Heart left ventricle (tissue), 16 donors: ENCODE results near the gene USP14. TPM values are rescaled to one million over a fixed set of nuclear protein-coding genes. Genes with fewer than 3 reads are reported as not detected.

ENCODE experiments used
- ATAC-seq, 4 donors: fragments of 200-7000 bp; cut with Tn5 transposase; one replicate each; pipeline ENCODE4 v1.9.1; 2020 to 2022; ENCODE audit warnings: moderate library complexity in 4 of 4, mild to moderate bottlenecking in 3 of 4, moderate number of reproducible peaks in 1 of 4
- DNase-seq, 5 donors: peaks; one replicate each; pipeline ENCODE4 v3.0.0-alpha.2; 2020
- H3K27ac ChIP-seq, 12 donors: fragments of 200-600 bp; sonication (generic) in 4 of 12; one replicate each; pipeline versions ENCODE4 v1.5.0 to v1.8.0; 2016 to 2022; ENCODE audit warnings: mild to moderate bottlenecking in 2 of 12
- H3K27me3 ChIP-seq, 9 donors: fragments of 200-600 bp; sonication (generic) in 2 of 9; one replicate each; pipeline versions ENCODE4 v1.5.1 to v1.8.0; 2016 to 2022; ENCODE audit warnings: mild to moderate bottlenecking in 3 of 9
- H3K36me3 ChIP-seq, 9 donors: fragments of 200-600 bp; sonication (generic) in 2 of 9; one replicate each; pipeline versions ENCODE4 v1.5.0 to v1.8.0; 2018 to 2022; ENCODE audit warnings: mild to moderate bottlenecking in 2 of 9
- H3K4me1 ChIP-seq, 12 donors: fragments of 200-600 bp; sonication (generic) in 4 of 12; one replicate each; pipeline versions ENCODE4 v1.5.0 to v1.8.0; 2016 to 2022; ENCODE audit warnings: mild to moderate bottlenecking in 3 of 12
- H3K4me3 ChIP-seq, 12 donors: fragments of 200-600 bp; sonication (generic) in 4 of 12; one replicate each; pipeline versions ENCODE4 v1.5.0 to v1.8.0; 2017 to 2022; ENCODE audit warnings: mild to moderate bottlenecking in 9 of 12, moderate library complexity in 4 of 12
- H3K9me3 ChIP-seq, 12 donors: fragments of 200-600 bp; sonication (generic) in 4 of 12; one replicate each; pipeline versions ENCODE4 v1.5.0 to v1.8.0; 2016 to 2022; ENCODE audit warnings: mild to moderate bottlenecking in 1 of 12
- POLR2A ChIP-seq, 2 donors: fragments of 450-650 bp; IDR thresholded peaks; one replicate each; pipeline ENCODE4 v1.6.1; 2017; ENCODE audit warnings: antibody characterized with exemption in 2 of 2, mild to moderate bottlenecking in 2 of 2, moderate library complexity in 2 of 2
- WGBS, 4 donors: extraction: QIAGEN DNeasy Blood & Tissue Kit in 2 of 4; methylation state at CpG; one replicate each; pipeline versions ENCODE4 v1.1.5 to v1.1.7; 2013 to 2018; 5-methylcytosine and 5-hydroxymethylcytosine counted together
- intact Hi-C, 10 donors: fragments of 100-400 bp; cut with DNase I; formaldehyde crosslinking; loops; one replicate each; pipeline versions ENCODE4 v1.11.1 to v1.14.2; 2022
- polyA plus RNA-seq, 2 donors: library from polyadenylated mRNA; stranded (reverse); fragments of 200-250 nt; gene quantifications; one replicate each; pipeline ENCODE4 v1.2.3, GENCODE V29; 2013
- total RNA-seq, 9 donors: library from RNA; depleted of rRNA in 2 of 9; stranded (reverse); fragments of >200 nt in 2 of 9; fragmentation: NEBNext Ultra II Directional in 3 of 9; extraction: Animal tissue kit (Norgen Biotek cat#: 25700) in 3 of 9; gene quantifications; one replicate each; pipeline versions ENCODE4 v1.1.0 to v1.2.4, GENCODE V29; 2016 to 2023
- TF ChIP-seq, protein P1 (sequence below), 12 donors: fragments of 200-600 bp; sonication (generic) in 4 of 12; IDR thresholded peaks; one replicate each; pipeline versions ENCODE4 v1.5.0 to v1.8.0; 2018 to 2022; ENCODE audit warnings: antibody characterized with exemption in 12 of 12, mild to moderate bottlenecking in 5 of 12
- donor health status: ischemic (EF 13 %, LVEDD 7.1; RV severe dilation, severe dysfunction).
- donor health status: healthy with polysubstance abuse.
- donor health status: DM: no; HTN: yes; CAD: no.
- donor health status: DM: no; HTN: no; CAD: no.
- donor health status: ischemic (EF 25% LVEDD 6.9; RV normal size, moderate dysfunction).
- donor health status: ischemic (EF 25% LVEDD 5.7; RV mildly dilated, moderate dysfunction).
- donor health status: healthy.
- donor health status: DM: yes; HTN: yes; CAD: no.
- donor health status: ischemic (EF 35%, LVEDD 5.7; RV mildly dilated, moderate dysfunction).
- donor health status: nonischemic (EF 11% LVEDD 7.7; RV severe dilation, severe dysfunction).
- donor health status: DM: yes; HTN: yes; CAD: no.
- donor health status: PGD.
- donor health status: ischemic (EF 29% LVEDD 5.4; RV normal size, mild dysfunction).
- donor health status: nonischemic (EF 23%, LVEDD 6.1; RV moderate dilation, normal function).

The USP14 gene
- total and polyA plus RNA-seq, 11 donors: 16.5 to 61.5 (median 47.7) TPM

DNA sequence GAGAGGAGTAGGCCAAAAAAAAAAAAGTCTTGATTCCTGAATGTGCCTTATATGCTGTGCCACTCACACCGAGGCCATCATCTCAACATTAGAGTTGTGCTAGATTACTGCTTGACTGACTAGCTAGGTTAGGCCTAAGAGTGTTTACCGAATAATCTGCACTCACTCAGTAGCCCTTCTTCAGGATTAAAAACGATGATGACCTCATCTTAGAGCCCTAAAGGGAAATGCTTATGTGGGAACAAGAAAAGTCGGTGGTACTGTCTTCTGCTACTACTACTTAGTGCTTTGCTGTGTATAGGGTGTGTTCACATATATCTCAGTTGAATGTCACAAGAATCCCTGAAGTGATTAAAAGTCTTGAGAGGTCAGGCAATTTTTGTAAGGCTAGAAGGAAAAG, 55.1 kb downstream of the USP14 start:
- 82 to 90% (median 85%) methylated on average over 4 of the region's 4 CpGs for WGBS, 4 donors
- no peak for TF ChIP-seq POLR2A (IDR thresholded peaks at IDR 0.05)
- TF ChIP-seq, protein P1, sequence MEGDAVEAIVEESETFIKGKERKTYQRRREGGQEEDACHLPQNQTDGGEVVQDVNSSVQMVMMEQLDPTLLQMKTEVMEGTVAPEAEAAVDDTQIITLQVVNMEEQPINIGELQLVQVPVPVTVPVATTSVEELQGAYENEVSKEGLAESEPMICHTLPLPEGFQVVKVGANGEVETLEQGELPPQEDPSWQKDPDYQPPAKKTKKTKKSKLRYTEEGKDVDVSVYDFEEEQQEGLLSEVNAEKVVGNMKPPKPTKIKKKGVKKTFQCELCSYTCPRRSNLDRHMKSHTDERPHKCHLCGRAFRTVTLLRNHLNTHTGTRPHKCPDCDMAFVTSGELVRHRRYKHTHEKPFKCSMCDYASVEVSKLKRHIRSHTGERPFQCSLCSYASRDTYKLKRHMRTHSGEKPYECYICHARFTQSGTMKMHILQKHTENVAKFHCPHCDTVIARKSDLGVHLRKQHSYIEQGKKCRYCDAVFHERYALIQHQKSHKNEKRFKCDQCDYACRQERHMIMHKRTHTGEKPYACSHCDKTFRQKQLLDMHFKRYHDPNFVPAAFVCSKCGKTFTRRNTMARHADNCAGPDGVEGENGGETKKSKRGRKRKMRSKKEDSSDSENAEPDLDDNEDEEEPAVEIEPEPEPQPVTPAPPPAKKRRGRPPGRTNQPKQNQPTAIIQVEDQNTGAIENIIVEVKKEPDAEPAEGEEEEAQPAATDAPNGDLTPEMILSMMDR (IDR thresholded peaks at IDR 0.05): no peak
- no peaks in the 10 kb centered on the region for H3K4me1 ChIP-seq
- H3K27me3 ChIP-seq: no peaks in the 10 kb centered on the region
- peaks cover 0 to 100% (median 93%) of the 10 kb centered on the region in 9 donors for H3K36me3 ChIP-seq
- H3K9me3 ChIP-seq: no peaks in the 10 kb centered on the region
- H3K27ac ChIP-seq: no peak overlapping the region
- intact Hi-C loops: no loop called here
- no peak overlapping the region for H3K4me3 ChIP-seq
- DNase-seq: no peak
- no peak for ATAC-seq

DNA sequence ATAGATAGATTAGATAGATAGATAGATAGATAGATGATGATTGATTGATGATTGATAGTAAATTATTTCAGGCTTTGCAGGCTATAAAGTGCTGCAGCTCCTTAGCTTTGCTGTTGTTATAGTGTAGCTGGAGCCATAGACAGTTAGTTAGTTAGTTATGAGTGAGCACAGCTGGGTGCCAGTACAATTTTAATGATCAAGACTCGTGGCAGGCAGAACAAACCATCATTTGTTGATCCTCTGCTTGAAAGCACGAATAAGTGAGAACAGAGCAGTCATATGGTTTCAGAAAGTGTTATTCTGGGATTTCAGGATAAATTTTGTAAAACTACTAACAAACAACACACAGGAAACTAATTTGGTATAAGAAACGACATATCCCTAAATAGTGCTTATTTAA, 55.6 kb downstream of the USP14 start:
- intact Hi-C loops: no loop called here
- H3K9me3 ChIP-seq: no peaks in the 10 kb centered on the region
- peaks cover 0 to 99% (median 97%) of the 10 kb centered on the region in 9 donors for H3K36me3 ChIP-seq
- no peak overlapping the region for H3K27ac ChIP-seq
- no peaks in the 10 kb centered on the region for H3K4me1 ChIP-seq
- no peak overlapping the region for H3K4me3 ChIP-seq
- DNase-seq (no peak), ATAC-seq (no peak)
- no peaks in the 10 kb centered on the region for H3K27me3 ChIP-seq
- 80 to 85% (median 83%) methylated on average over 3 of the region's 3 CpGs for WGBS, 4 donors
- no peak for TF ChIP-seq POLR2A (IDR thresholded peaks at IDR 0.05)
- TF ChIP-seq, protein P1 (IDR thresholded peaks at IDR 0.05): no peak

DNA sequence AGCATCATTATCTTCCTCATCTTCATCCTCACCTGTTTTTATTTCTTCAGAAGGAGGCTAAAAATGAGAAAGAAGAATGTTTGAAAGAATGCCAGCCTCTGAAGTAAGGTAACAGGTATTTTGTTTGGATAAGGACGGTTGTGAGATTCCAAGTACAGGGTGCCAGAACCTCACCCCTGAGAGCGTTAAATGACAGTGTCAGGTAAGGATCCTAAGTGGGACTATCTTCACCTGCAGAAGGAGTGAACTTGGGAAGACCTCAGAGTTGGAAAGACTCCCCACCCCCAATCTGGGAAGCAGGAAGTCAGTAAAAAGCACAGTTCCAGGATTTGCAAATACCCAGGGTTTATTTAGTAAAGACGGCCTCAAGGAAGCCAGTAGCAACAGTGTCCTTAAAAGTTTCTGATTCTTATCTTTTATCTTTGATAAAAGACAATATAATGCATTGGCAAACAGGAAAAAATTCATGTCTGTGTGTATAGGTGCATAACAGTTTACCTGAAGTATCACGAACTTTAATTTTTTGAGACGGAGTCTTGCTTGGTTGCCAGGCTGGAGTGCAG, 57.2 kb downstream of the USP14 start:
- WGBS, 4 donors: 82 to 87% (median 83%) methylated on average over 5 of the region's 5 CpGs

DNA sequence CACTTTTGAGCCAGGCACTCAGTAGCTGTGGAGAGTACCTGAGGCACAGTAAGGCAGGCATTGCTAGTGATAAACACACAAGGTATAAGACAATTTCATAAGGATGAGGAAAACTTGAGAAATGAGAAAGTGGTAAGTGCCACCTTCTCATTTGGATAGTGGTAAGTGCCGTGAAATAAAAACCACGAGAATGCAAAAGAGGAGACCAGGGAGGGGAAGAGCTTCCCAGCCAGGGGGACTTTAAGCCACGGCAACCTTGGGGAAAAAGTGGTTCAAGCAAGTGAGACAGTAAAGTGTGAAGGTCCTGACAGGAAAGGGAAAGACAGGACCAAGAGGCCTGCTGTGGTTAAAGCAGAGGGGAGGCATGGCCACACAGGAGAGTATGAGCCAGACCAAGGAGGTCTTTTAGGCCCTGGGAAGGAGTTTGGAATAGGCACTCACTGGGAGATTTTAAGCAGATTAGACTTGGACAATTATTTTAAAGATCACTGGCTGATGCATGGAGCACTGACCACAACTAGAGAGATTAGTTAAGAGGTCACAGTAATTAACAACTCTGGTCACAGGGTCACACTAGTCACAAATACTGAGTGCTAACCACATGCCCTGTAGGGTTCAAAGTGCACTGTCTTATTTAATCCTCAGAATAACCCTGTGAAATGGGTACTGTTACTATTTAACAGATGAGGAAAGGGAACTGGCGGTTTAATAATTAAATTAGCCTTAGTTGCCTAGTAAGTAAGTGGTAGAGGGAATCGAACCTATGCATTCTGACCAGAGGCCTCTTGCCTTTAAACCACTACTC, 59.4 kb downstream of the USP14 start:
- H3K9me3 ChIP-seq: no peaks in the 10 kb centered on the region
- H3K27ac ChIP-seq: no peak overlapping the region
- ATAC-seq (no peak), DNase-seq (no peak)
- H3K27me3 ChIP-seq: no peaks in the 10 kb centered on the region
- H3K36me3 ChIP-seq: peaks cover 0 to 94% (median 72%) of the 10 kb centered on the region in 9 donors
- intact Hi-C loops: no loop called here
- H3K4me3 ChIP-seq: no peak overlapping the region
- no peak for TF ChIP-seq POLR2A (IDR thresholded peaks at IDR 0.05)
- TF ChIP-seq, protein P1 (IDR thresholded peaks at IDR 0.05): no peak
- no peaks in the 10 kb centered on the region for H3K4me1 ChIP-seq
- WGBS, 4 donors: 89 to 95% (median 92%) methylated on average over 5 of the region's 5 CpGs

More for the DNA sequence above, 57.2 kb downstream of the USP14 start:
- intact Hi-C loops: no loop called here
- H3K27ac ChIP-seq: no peak overlapping the region
- no peaks in the 10 kb centered on the region for H3K27me3 ChIP-seq
- H3K4me1 ChIP-seq: no peaks in the 10 kb centered on the region
- no peaks in the 10 kb centered on the region for H3K9me3 ChIP-seq
- TF ChIP-seq, protein P1 (IDR thresholded peaks at IDR 0.05): no peak
- H3K4me3 ChIP-seq: no peak overlapping the region
- ATAC-seq (no peak), DNase-seq (no peak)
- H3K36me3 ChIP-seq: peaks cover 0 to 96% (median 82%) of the 10 kb centered on the region in 9 donors
